ENCODE measurements around the gene APOBEC3A.

GRCh38 chr22:38955926-38956325 is 1.5 kb upstream of the APOBEC3A start:
- no peak for TF ChIP-seq REST (IDR thresholded peaks at IDR 0.05; ENCODE audit: insufficient read depth in 1 of 2, low read depth in 2 of 2, low read length in 2 of 2)
- no peak for TF ChIP-seq POLR2AphosphoS5 (IDR thresholded peaks at IDR 0.05; ENCODE audit: low read depth, low read length)
- no peak for TF ChIP-seq SIN3A (IDR thresholded peaks at IDR 0.05; ENCODE audit: borderline replicate concordance, insufficient read depth, low read length)
- TF ChIP-seq FOXP2 (optimal IDR thresholded peaks at IDR 0.05; ENCODE audit: borderline replicate concordance, extremely low read depth, extremely low read length, insufficient read depth): no peak
